ENCODE results near the gene DCAF5.
"Not testable (repeated sequence)": the region's sequence is repeated elsewhere in the genome, so short reads cannot be mapped to it uniquely, and the experiment has no call there.

Gene DCAF5

DNA sequence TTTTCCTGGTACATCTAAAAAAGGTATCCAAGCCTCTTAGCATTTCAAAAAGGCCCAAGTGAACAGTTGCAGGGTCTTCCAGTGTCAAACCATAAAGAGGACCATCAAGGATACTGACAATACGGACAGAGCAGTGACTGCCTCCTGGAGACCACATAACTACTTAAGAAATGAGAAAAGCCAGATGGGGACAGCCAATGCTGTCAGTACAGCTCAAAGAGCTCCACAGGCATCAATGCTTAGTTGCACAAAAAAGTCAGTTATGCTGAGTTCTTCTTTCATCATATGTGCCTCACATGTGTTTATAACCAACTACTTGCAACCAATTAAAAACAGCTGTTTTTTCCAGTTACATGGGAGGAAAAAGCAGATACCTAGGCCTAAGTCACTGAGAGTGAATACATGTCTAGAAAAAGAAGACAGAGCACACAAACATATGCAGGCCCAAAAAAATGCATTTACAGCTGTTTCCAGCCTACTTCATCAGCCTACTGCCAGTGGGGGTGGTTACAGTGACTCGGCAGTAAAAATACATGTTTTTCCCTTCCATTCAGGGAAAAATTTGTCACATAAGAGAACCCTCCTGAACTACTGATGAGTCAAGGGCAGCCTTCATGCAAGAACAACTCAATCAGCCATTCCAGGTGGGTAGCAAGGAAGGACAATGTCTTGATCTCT is 84.0 kb downstream of the DCAF5 start:
- no peak for DNase-seq (ENCODE audit: low read depth in 2 of 2)

DNA sequence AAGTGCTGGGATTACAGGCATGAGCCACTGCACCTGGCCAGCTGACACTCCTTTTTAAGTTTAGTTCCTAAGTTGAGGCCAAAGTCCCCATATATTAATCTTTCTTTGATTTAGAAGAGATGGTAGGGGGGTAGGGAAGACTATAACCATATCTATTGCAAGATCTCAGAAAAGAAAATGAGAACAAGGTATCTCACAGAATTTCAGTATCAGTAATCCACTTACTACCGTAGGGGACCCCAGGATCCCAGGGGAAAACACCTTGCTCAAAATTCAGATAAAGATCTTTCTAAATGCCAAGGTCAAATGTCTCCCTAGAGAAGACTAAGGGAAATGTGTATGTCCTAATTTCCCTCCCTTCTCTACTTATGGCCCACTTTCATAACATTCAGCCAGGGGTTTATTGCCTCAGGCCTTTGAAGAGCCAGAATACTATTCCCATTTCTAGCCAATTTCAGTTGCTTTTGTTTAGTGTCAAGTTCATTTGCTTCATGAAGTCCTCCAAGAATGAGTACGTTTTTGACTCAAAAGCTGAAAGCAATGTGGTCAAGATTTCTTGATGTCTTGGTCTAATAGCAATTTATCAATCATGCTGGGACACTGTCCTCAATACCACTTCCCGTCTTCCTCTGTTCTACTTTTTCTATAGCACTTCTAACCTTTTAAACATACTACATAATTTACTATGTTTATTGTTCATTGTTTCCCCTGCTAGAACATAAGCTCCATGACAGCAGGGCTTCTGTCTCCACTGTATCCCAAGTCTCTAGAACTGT is 86.3 kb downstream of the DCAF5 start:
- no peak for DNase-seq (ENCODE audit: low read depth in 2 of 2)

DNA sequence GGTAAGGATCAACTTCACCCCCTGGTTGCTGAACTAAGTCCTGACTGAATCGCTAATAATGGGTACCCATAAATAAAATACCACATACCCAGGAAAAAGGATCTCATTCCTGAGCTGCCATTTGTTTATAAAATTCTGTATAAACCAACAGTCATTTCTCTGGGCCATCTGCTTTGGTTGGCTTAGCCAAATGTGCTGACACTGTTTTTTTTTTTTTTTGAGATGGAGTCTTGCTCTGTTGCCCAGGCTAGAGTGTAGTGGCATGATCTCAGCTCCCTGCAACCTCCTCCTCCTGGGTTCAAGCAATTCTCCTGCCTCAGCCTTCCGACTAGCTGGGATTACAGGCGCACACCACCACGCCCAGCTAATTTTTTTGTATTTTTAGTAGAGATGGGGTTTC is 87.0 kb downstream of the DCAF5 start:
- not testable (repeated sequence) for DNase-seq (ENCODE audit: low read depth in 2 of 2)

DNA sequence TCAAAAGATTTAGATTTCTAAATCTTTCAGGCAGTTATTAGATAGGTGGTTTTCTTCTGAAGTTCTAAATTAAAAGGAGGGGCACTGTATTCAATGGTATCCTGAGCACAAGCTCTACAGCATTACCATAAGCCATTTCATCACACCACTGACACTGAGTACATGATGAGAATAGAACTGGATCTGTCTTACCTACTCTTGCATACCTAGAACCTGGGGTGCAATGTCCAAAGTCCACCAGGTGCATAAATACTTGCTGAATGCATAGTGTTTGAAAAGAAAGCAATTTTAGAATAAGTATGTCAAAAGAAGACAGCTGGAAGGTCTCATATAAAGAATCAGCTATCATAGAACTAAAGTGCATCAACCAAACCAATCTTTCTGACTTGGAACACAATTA is 88.3 kb downstream of the DCAF5 start:
- DNase-seq (ENCODE audit: low read depth in 2 of 2), result no peak

DNA sequence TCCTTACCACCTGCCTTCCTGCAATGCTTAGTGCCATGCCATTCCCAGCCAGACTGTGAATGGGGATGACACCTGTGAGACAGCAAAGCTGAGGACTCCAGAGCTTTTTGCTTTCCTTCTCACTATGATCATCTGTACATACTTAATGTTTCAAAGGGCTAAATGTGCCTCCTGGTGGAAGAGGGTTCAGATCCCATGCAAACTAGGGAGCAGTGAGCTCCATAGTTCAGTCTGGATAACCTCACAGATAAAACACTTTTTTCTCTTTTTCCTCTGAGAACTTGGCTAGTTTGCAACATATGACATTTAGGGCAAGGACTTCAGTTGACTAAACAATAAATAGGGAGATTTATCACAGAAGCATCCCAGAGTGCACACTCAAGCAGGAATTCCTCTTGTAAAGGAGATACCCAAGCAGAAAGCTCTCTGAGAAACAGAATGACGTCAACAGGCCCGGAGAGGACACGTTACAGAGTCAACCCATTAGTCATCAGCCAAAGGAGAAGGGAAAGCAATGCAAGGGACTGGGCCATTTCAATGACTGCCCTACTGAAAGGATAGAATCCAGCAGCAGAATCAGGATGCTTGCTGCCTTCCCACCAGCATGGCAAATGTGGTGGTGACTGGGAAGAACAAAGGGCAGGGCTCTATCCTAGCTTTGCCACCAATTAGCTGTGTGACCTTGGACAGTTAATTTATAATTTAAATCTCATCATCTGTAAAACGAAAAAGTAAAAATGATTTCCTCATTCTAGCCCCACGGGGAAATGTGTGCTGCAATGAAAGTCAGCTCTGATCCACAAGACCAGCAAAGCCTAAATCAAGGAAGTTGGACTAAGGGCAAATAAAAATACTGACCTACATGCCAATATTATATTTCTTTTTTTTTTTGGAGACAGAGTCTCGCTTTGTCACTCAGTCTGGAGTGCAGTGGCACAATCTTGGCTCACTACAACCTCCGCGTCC is 93.0 kb downstream of the DCAF5 start:
- DNase-seq (ENCODE audit: low read depth in 2 of 2), result no peak

DNA sequence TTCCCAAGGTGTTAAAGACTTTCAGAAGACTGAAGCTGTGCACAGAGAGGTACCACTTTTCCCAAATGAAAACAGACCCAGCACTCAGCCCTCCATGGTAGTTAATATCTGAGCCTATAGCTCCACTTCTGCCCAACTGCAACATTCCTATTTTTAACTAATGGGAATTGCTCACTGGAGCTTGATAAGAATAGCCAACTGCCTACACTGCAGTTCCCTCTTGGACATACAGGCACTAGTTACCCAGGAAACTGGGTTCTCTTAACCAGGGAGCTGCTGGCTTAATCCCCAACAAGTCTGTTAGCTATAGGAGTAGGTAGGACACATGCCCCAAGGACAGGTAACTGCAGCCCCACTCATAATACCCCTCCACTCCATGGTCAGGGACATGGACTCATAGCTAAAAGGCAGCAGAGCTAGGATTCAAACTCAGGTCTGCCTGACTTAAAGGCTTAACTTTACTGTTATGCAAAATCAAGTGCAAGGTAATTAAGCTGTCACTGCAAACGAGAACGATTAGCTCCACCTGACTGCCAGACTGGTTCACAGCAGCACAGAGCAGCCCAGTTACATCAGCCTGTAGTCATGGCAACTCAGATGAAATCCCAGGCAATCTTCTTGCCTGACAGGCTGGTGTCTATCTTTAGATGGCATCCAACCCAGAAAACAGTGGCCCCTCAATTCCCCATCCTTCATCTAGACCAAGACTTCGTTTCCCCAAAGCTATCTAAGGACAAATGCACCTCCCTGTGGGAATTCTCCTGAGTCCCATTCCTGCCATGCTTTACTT is 96.7 kb downstream of the DCAF5 start:
- DNase-seq (ENCODE audit: low read depth in 2 of 2), result no peak

DNA sequence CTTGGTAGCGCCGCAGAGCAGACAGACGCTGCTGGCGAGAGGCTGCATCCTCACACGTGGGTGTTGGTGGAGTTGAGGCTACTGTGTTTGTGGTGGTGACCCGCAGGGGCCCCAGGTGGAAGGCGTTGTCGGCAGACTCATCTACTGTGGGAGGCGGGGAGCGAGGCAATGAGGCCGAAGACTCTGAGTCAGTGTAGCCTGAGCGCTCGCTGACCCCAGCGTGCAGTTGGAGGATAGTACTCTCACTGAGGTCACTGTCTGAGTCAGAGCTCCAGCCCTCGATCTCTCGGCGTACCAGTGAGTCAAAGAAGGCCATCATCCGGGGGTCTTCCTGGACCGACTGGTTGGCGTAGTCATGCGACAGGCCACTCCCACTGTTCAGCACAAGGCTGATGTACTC is 97.8 kb downstream of the DCAF5 start:
- no peak for DNase-seq (ENCODE audit: low read depth in 2 of 2)

DNA sequence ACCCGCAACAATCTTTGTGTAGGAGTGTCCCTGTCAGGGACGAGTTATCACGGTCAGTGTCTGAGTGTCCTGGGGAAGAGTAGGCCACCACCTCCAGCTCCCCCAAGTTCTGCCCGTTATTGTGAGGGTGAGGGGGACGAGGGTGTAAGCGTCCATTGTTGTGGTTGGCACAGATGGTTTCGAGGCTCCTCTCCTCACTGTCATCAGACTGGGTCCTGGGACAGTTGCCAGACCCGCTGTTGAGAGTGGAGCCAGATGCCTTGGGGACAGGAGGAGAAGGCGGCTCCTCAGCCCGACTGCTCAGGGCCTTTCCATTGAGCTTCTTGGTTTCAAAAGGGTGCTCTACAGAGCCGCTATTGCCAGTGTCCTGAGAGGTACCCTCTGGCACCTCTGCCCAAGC is 98.9 kb downstream of the DCAF5 start:
- no peak for DNase-seq (ENCODE audit: low read depth in 2 of 2)

DNA sequence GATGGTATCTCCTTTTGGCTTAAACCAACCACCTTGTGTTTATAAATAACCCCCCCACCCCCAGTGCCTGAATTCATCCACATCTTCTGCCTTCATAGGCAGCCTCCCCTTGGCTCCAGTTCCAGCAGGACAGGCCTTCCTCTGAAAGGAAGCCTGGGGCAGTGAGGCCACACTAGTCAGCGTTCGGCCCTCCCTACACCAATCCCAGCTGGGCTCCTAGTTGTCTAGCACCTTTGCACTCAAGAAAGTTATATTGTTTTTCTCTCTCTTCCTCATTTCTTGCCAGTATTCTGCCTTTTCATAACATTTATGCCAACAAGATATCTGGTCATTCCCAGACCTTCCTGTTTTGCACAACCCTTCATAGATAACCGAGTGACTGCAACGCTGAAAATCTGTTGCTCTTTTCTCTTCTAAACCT is 100.7 kb downstream of the DCAF5 start:
- DNase-seq (ENCODE audit: low read depth in 2 of 2), result no peak

DNA sequence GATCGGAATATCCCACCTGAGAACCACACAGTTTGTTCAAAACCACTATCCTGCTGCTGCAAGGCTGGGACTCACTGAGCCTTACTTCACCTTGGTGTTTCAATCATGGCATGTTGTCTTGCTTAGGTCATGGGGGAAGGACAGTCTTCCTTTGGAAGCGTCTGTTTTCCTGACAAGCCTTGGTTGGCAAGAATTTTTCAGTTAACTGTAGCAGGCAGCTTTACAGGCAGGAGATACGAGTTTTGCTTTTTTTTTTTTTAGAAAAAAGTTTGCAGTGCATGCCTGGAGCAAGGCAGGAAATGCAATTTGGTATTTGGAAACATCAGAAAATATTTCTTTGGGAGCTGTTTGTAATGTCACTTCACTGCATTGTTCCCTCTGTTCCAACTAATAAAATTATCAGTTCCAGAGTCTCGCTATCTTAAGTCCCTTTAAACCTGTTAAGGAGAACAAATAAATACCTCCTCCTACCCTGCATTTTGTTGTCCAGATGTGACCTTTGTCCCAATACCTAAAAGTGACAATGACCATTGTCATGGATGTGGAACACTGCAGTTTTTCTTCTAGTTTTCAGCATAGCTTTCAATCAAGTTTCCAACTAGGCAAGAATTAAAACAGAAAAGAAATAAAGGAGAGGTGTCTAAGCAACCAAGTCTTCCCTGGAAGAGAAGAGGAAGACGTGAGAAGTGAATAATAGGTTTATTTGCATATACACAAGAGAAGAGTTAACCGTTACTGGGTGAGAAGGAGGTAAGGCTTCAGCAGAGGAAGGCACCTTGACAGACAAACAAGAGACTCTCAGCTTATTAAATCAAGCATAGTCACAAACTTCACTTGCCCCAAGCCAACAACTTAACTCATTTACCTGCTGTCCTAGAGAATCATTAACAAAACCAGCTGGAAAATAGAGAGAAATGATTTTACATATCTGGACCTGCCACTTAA is 102.4 kb downstream of the DCAF5 start:
- no peak for DNase-seq (ENCODE audit: low read depth in 2 of 2)

DNA sequence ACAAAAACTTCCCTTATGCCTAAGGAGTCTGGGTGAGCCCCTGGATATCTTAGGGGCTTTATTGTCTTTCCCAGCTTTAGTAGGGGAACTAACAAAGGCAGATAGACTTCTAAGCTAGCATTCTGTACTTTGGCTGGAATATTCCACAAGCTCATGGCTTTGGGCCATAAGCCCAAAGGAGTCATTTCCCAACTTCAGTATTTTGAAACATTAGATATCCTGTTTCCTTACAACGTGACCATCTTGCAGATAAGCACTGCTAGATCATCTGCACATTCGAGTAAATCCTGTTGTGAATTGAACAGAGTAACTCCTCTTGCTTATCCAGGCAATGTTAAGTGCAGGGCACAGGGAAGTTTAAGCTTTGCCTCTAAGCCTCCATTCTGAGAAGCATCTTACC is 103.2 kb downstream of the DCAF5 start:
- no peak for DNase-seq (ENCODE audit: low read depth in 2 of 2)

DNA sequence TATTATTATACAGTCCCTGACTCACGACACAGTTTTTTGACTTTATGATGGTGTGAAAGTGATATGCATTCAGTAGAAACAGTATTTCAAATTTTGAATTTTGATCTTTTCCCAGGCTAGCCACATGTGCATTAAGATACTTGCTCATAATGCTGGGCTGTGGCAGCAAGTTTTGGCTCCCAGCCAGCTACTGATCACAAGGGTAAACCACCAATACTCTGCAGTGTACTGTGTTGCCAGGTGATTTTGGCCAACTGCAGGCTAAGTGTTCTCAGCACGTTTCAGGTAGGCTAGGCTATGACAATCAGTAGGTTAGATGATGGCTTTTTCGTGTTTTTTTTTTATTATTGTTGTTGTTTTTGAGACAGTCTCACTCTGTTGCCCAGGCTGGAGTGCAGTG is 104.5 kb downstream of the DCAF5 start:
- no peak for DNase-seq (ENCODE audit: low read depth in 2 of 2)

DNA sequence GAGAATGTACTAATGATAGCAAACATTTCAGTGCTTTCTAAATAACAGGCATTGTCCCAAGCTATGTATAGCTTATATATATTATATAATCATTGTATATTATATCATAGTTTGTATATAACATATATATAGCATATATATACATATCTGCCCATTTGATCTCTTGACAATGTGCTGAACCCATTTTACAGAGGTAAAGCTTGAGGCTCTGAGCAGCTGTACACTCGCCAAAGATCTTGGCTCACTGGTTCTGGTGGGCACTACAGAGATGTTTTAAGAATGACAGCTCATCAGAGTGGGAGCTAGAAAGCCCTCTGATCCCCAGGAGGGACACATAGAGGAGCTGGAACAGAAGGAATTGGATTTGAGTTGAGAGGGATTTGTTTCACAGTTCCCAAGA is 105.7 kb downstream of the DCAF5 start:
- no peak for DNase-seq (ENCODE audit: low read depth in 2 of 2)

DNA sequence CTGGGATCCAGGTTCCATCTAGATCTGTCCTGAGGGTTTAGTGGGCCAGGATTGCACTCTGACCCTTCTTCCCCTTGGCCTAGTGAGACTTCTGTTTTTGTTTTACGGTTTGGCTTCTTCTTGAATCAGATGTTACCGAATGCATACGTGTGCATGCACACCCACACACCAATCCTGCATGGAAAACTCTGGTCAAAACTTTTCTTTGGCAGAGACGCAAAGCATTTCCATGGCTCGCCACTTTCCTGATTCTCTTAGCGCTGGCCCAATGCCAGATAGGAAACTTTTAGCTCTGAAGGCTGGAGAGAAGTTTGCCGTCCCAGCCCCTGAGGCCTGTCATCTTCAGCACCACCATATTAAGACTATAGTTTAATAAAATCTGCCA is 106.5 kb downstream of the DCAF5 start:
- no peak for DNase-seq (ENCODE audit: low read depth in 2 of 2)

DNA sequence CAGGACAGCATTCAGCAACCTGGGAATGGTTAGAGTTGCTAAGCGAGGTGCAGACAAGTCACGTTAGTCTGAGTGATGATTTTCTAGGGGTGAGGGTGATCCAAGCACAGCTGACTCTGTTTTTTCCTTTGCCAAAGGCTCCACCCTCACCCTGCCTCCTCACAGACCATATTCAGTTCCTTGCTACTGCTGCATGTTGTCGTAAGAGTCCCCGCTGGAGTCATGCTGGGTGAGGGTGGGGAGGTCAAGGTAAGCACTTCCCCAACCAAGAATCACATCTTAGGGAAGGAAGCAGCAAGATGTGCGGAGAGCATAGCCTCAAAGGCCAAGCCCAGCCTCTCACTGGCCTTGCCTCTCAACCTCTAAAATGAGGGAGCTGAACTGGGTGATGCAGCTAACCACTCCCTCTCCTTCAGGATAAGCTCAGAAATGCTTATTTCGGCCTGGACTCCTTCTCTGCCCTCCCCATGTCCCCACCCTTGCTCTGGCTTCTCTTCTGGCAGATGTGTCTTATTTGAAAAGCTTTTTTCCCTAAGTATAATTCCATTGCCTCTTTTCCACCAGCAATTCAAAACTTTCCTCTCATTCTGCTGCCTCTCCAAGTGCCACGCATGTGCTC is 107.0 kb downstream of the DCAF5 start:
- DNase-seq (ENCODE audit: low read depth in 2 of 2), result no peak

DNA sequence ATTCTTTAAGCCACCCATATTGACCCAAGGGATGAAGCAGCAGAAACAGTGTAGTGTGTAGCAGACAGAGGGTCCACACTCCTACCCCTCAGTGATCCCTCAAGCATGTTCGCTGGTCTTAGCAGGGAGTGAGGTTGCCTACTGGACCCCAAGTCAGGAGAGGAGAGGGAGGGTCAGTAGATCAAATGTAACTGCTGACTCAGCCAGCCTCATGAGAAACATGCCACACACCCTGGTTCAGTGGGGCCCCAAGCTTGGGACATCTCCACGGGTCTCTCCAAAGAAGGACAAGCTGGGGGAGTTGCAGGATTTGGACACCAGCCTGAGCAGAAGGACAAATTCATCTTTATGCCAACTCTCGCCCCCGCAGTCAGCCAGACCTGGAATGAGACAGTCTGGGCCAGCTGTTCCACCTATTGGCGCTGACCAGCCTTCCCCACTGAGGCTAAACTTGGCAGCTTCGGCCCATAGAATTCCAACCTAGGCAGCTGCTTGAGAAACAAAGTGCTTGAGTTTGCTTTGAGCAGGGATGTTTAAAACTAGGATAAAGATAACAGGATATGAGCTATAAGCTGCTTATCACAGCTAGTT is 107.9 kb downstream of the DCAF5 start:
- DNase-seq (ENCODE audit: low read depth in 2 of 2), result no peak

DNA sequence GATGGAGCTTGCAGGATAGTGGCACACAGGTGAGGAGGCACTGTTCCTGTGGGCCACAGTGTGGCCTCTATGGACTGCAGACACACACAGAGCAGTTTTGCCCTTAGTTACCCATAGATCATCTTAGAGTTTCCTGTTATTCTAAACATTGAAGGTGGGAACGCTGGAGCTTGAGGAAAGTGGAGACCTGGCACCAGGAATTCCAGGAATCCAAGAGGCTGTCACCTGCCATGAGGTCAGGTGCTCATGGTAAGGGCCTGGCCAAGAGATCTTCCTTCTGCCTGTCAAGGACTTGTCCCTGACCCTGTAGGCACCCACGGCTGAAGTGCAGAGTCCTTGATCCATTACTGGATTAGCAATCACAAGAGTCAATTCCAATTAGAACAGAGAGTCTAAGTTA is 108.6 kb downstream of the DCAF5 start:
- DNase-seq (ENCODE audit: low read depth in 2 of 2), result no peak

DNA sequence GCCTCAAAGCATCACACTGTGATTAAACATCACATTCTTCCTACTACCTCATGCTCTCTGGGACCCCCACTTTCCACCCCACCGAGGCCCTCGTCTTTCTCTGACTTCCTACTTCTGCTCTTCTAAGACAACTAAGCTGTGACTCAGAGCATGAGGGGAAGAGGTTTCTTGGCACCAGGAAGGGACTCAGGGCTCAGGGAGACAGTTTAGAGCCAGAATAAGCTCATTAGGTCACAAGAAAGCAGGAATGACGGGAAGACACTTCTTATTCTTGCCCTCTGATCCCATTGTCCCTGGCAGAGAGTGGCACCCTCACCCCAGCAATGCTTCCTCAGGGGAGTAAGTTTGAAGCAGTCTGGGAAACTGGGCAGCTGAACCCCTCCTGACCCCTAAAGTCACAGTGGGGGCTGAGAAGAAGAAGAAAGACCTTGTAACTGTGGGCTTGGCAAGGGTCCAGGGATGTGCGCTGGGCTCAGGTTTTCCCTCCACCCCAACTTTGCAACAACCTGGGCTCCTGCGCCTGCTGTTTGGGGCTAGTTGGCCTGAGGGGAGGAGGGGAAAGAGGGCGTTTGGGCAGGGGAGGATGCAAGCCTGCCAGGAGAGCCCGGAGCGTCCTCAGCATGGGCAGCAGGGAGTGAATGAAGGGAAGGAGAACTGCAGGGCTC is 109.2 kb downstream of the DCAF5 start:
- no peak for DNase-seq (ENCODE audit: low read depth in 2 of 2)

DNA sequence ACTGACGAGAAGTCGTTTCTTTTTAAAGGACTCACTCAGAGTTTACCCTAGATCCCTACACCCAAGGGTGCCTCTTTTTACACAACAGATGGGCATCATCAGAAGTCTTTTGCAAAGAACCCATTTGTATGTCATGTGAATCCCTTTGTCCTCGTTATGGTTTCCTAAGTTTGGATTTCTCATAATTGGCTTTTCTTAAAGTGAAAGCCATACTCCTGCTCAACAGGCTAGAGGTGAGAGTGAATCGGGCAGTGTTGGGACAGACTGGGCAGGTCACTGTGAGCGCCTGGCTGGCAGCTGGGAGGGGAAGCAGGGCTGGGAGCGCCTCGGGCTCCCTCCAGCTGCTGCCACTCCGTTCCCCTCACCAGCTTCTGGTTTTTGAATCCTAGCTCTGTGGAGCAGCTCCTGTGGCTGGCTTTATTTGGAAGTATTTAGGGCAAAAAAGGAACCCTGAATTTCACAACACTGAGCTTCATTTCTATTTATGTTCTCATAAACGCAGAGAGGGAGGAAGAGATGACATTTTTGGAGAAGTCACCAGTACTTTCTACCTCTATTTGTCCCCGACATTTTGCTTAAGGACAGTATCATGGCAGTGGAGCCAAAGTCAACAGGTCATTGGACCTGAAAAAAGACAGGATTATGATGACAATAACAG is 110.0 kb downstream of the DCAF5 start:
- DNase-seq (ENCODE audit: low read depth in 2 of 2), result no peak
